PC-3 (cell line): ENCODE measurements around the gene UNC13A.

Source experiments
- CTCF ChIP-seq: fragments of 300-600 bp; sonication (generic); conservative IDR thresholded peaks from 2 replicates; pipeline ENCODE4 v1.5.1; 2017; ENCODE audit warnings: antibody characterized with exemption, low read depth, mild to moderate bottlenecking, low read length
- EZH2phosphoT487 ChIP-seq: fragments of 300-600 bp; sonication (generic); IDR thresholded peaks from 2 replicates; pipeline ENCODE4 v1.6.1; 2018; ENCODE audit warnings: mild to moderate bottlenecking, antibody characterized with exemption, low read length, borderline replicate concordance

- TF ChIP-seq CTCF (no peak), EZH2phosphoT487 (no peak)
Observed at GRCh38 chr19:17719730-17720400, 31.7 kb upstream of the UNC13A start.
